GM12878 (cell line): ENCODE measurements around the gene TMEM192. TPM values are rescaled to one million over a fixed set of nuclear protein-coding genes. Genes with fewer than 3 reads are reported as not detected.

ENCODE experiments used
- BCL11A ChIP-seq: IDR thresholded peaks from 2 replicates; pipeline ENCODE4 v1.6.1; 2011; ENCODE audit warnings: low read depth, low read length
- BRCA1 ChIP-seq: IDR thresholded peaks from 2 replicates; pipeline ENCODE4 v1.6.1; 2011; ENCODE audit warnings: low read depth, low read length, improper control_type of control experiment
- CBX5 ChIP-seq: sonication (generic); IDR thresholded peaks from 2 replicates; pipeline ENCODE4 v1.6.1; 2016; ENCODE audit warnings: low read depth, moderate library complexity, mild to moderate bottlenecking, inconsistent platforms
- CTCF ChIP-seq, 3 experiments: IDR thresholded peaks in 2 of 3; conservative IDR thresholded peaks in 1 of 3; 2 replicates each; pipeline ENCODE4 v1.5.1; 2011; ENCODE audit warnings: low read depth in 3 of 3, low read length in 3 of 3, mild to moderate bottlenecking in 3 of 3, control low read depth in 2 of 3, moderate library complexity in 2 of 3, inconsistent platforms in 1 of 3, mixed read lengths in 1 of 3; ENCODE audit not compliant: control insufficient read depth in 2 of 3, insufficient read depth in 1 of 3; ENCODE audit errors: extremely low read depth in 1 of 3
- EZH2 ChIP-seq: IDR thresholded peaks from 2 replicates; pipeline ENCODE4 v1.6.1; 2012; ENCODE audit warnings: low read depth, mild to moderate bottlenecking, control low read depth, inconsistent platforms, low read length, borderline replicate concordance; ENCODE audit not compliant: control insufficient read depth
- GATAD2B ChIP-seq: fragments of 450-650 bp; conservative IDR thresholded peaks from 2 replicates; pipeline ENCODE4 v1.6.1; 2017; ENCODE audit warnings: low read depth, mild to moderate bottlenecking, moderate library complexity
- MTA2 ChIP-seq: fragments of 450-650 bp; IDR thresholded peaks from 2 replicates; pipeline ENCODE4 v1.6.1; 2016; ENCODE audit warnings: low read depth, mild to moderate bottlenecking, moderate library complexity
- MXI1 ChIP-seq: fragments of 150-350 bp; IDR thresholded peaks from 2 replicates; pipeline ENCODE4 v1.6.1; 2011; ENCODE audit warnings: low read depth, mild to moderate bottlenecking, inconsistent platforms, low read length, improper control_type of control experiment
- NFXL1 ChIP-seq: fragments of 450-650 bp; IDR thresholded peaks from 2 replicates; pipeline ENCODE4 v1.6.1; 2017; ENCODE audit warnings: antibody characterized with exemption, mild to moderate bottlenecking, borderline replicate concordance
- NR2C2 ChIP-seq: IDR thresholded peaks from 2 replicates; pipeline ENCODE4 v1.6.1; 2011; ENCODE audit warnings: borderline replicate concordance, low read depth; ENCODE audit not compliant: control insufficient read depth, insufficient read length
- SMC3 ChIP-seq: IDR thresholded peaks from 2 replicates; pipeline ENCODE4 v1.6.1; 2011; ENCODE audit warnings: low read length, improper control_type of control experiment, borderline replicate concordance
- SPI1 ChIP-seq: IDR thresholded peaks from 2 replicates; pipeline ENCODE4 v1.6.1; 2011; ENCODE audit warnings: low read depth, mild to moderate bottlenecking, low read length, moderate library complexity, borderline replicate concordance; ENCODE audit not compliant: insufficient read depth
- SREBF1 ChIP-seq: IDR thresholded peaks from 2 replicates; pipeline ENCODE4 v1.6.1; 2012; ENCODE audit warnings: mild to moderate bottlenecking, low read length
- SUZ12 ChIP-seq: fragments of 200-600 bp; sonication (generic); IDR thresholded peaks from one replicate; pipeline ENCODE4 v1.6.1; 2018; ENCODE audit warnings: antibody characterized with exemption, mild to moderate bottlenecking; ENCODE audit not compliant: unreplicated experiment
- TAF1 ChIP-seq: IDR thresholded peaks from 2 replicates; pipeline ENCODE4 v1.6.1; 2011; ENCODE audit warnings: mild to moderate bottlenecking, low read depth, low read length, borderline replicate concordance
- ZBTB11 ChIP-seq: fragments of 450-650 bp; formaldehyde crosslinking; IDR thresholded peaks from 2 replicates; pipeline ENCODE4 v1.5.0; 2022; ENCODE audit warnings: mild to moderate bottlenecking, missing genetic modification characterization
- polyA plus RNA-seq, 11 experiments: library from polyadenylated mRNA; depleted of rRNA in 4 of 11; unstranded in 6 of 11; stranded (reverse) in 5 of 11; fragments of >200 nt; fragmentation: Nextera tagmentation in 4 of 11; fragmentation: Illumina TruSeq in 1 of 11; extraction: Ambion mirVana in 4 of 11; extraction: Trizol in 1 of 11; gene quantifications; 1 replicate in 1 of 11; 2 replicates in 10 of 11; pipeline versions ENCODE4 v1.2.1 to v1.2.3, GENCODE V29; 2011 to 2016; ENCODE audit warnings: inconsistent platforms in 2 of 11, missing spikeins in 2 of 11, low read depth in 1 of 11
- total RNA-seq, 4 experiments: library from RNA; depleted of rRNA in 3 of 4; stranded (reverse); fragments of >200 nt in 3 of 4; fragmentation: Illumina TruSeq in 1 of 4; extraction: Trizol in 1 of 4; gene quantifications; 2 replicates each; pipeline versions ENCODE4 v1.2.1 to v1.2.3, GENCODE V29; 2013 to 2021
- TF ChIP-seq, protein P1 (sequence below): fragments of 450-650 bp; IDR thresholded peaks from 2 replicates; pipeline ENCODE4 v1.6.1; 2017; ENCODE audit warnings: mild to moderate bottlenecking, moderate library complexity
- TF ChIP-seq, protein P2 (sequence below): fragments of 450-650 bp; IDR thresholded peaks from 2 replicates; pipeline ENCODE4 v1.6.1; 2016; ENCODE audit warnings: mild to moderate bottlenecking

TMEM192 gene
- total and polyA plus RNA-seq, 10 of the 15 experiments (the other 5 are each of a cell fraction or from before 2014, with no cell fraction given) = 1.8 to 16.0 (median 10.0) TPM

DNA sequence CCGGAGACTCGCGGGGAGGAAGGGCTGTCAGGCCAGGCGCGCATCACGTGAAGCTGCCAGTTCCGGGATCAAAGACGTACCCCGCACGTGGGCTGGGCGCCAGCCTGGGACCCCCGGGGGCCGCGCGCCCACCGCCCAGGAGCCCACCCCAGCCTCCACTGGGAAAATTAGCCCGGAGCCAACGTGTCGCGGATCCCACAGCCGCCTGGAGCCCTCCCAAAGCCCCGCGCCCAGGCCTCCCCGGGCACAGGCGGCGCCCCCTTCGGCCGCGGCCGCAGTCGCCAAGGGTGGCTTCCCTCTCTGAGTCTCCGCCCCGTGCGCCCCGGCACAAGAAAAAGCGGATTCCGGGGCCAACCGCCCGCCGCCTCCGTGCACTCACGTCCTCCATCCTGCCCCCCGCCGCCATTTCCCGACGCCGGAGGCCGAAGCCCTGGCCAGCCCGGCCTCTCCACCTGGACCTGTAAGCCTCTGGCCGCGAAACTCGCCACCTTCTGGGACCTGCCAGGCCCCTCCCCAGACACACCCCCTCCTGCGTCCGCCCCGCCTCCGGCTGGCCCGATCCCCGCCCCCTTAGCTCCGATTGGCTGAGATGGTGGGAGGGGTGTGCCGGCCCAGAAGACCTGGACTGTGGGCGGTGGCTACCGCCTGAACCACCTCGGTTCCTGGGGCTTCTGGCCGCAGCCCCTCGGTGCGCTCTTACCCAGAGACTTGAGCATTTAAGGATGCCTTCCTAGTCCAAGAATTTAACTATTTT, at the start of gene TMEM192 (continued):
- TF ChIP-seq CTCF (IDR thresholded peaks at IDR 0.05 in 2 of 3, conservative IDR thresholded peaks at IDR 0.05 in 1 of 3; ENCODE audit: control insufficient read depth in 2 of 3, extremely low read depth in 1 of 3, insufficient read depth in 1 of 3, low read depth in 3 of 3, low read length in 3 of 3) = peak; percentile 26 to 58 (median 36); a peak in 5 of 6 replicates
- no peak for TF ChIP-seq SMC3
- no peak for TF ChIP-seq BRCA1
- no peak for TF ChIP-seq SREBF1
- TF ChIP-seq, protein P1, sequence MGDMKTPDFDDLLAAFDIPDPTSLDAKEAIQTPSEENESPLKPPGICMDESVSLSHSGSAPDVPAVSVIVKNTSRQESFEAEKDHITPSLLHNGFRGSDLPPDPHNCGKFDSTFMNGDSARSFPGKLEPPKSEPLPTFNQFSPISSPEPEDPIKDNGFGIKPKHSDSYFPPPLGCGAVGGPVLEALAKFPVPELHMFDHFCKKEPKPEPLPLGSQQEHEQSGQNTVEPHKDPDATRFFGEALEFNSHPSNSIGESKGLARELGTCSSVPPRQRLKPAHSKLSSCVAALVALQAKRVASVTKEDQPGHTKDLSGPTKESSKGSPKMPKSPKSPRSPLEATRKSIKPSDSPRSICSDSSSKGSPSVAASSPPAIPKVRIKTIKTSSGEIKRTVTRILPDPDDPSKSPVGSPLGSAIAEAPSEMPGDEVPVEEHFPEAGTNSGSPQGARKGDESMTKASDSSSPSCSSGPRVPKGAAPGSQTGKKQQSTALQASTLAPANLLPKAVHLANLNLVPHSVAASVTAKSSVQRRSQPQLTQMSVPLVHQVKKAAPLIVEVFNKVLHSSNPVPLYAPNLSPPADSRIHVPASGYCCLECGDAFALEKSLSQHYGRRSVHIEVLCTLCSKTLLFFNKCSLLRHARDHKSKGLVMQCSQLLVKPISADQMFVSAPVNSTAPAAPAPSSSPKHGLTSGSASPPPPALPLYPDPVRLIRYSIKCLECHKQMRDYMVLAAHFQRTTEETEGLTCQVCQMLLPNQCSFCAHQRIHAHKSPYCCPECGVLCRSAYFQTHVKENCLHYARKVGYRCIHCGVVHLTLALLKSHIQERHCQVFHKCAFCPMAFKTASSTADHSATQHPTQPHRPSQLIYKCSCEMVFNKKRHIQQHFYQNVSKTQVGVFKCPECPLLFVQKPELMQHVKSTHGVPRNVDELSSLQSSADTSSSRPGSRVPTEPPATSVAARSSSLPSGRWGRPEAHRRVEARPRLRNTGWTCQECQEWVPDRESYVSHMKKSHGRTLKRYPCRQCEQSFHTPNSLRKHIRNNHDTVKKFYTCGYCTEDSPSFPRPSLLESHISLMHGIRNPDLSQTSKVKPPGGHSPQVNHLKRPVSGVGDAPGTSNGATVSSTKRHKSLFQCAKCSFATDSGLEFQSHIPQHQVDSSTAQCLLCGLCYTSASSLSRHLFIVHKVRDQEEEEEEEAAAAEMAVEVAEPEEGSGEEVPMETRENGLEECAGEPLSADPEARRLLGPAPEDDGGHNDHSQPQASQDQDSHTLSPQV = no peak
- no peak for TF ChIP-seq EZH2
- TF ChIP-seq ZBTB11 = peak; percentile 85; the same call in 1 of the 2 replicates
- TF ChIP-seq NFXL1 = no peak
- no peak for TF ChIP-seq MTA2
- no peak for TF ChIP-seq NR2C2
- peak; percentile 99 for TF ChIP-seq GATAD2B
- TF ChIP-seq CBX5 = 0 out of 2 replicates have a peak, but pooled peaks have one; percentile 76
- TF ChIP-seq MXI1 = peak; percentile 89
- no peak for TF ChIP-seq SUZ12
- 0 out of 2 replicates have a peak, but pooled peaks have one; percentile 6 for TF ChIP-seq TAF1
- peak; percentile 27; the same call in 1 of the 2 replicates for TF ChIP-seq SPI1
- TF ChIP-seq, protein P2, sequence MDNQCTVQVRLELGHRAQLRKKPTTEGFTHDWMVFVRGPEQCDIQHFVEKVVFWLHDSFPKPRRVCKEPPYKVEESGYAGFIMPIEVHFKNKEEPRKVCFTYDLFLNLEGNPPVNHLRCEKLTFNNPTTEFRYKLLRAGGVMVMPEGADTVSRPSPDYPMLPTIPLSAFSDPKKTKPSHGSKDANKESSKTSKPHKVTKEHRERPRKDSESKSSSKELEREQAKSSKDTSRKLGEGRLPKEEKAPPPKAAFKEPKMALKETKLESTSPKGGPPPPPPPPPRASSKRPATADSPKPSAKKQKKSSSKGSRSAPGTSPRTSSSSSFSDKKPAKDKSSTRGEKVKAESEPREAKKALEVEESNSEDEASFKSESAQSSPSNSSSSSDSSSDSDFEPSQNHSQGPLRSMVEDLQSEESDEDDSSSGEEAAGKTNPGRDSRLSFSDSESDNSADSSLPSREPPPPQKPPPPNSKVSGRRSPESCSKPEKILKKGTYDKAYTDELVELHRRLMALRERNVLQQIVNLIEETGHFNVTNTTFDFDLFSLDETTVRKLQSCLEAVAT = no peak
- TF ChIP-seq BCL11A = no peak
